Activated CD8-positive, alpha-beta memory T cell treated with anti-CD3 and anti-CD28 coated beads for 4 hours (primary cell): Measurements from ENCODE around the gene ALDH1A3.
"Not testable (repeated sequence)": the region's sequence is repeated elsewhere in the genome, so short reads cannot be mapped to it uniquely, and the experiment has no call there.

ENCODE experiments used
- DNase-seq, 2 donors: peaks; one replicate each; pipeline ENCODE4 v3.0.0-alpha.2; 2020; ENCODE audit warnings: low read depth in 2 of 2

The ALDH1A3 gene

DNA sequence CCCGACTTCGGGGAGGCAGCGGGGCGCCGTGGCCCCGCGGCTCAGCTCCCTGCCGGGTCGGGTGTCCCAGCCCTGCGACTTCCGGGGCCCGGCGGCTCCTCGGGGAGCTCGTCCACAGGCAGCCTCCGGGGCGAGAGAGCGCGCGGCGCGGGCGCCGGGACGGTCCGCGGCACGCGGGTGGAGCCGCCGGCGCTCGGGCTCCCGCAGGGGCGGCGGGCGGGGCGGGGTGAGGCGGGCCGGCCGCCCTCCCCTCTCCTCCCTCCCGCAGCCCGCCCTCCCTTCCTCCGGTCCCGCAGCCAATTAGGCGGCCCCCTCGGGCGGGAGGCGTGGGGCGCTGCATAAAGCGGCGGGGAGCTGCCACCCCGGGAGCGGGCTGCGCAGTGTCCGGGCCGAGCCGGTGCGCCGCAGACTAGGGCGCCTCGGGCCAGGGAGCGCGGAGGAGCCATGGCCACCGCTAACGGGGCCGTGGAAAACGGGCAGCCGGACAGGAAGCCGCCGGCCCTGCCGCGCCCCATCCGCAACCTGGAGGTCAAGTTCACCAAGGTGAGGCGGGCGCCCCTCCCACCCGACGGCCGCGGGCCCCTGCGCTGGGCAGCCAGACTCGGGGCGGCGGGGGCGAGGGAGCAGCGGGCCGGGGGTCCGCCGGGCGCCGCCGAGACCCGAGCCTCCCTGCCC is at the start of gene ALDH1A3:
TSS of gene ALDH1A3 (plus strand) at position 368 of the 675 bp plus-strand sequence. CDS start at position 445, 77 bp downstream.
- no peak for DNase-seq

DNA sequence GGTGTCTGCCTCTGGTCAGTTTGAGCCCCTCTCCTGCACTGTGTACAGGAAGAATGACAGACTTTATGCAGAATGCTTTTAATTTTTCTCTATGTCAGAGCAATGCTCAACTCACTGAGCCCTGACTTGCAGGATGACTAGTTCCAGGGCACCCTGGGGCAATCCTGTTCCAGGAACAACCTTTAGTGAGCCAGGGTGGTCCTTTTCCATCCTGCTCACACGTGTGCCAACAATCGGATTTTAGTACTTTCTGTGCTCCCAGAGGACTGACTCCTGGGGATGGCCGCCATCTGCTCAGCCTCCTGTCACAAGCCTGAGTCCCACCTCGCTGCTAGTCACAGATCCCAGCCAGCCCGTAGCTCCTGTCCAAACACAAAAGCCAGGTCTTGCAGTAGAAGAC is 48.2 kb upstream of the ALDH1A3 start:
- no peak for DNase-seq

DNA sequence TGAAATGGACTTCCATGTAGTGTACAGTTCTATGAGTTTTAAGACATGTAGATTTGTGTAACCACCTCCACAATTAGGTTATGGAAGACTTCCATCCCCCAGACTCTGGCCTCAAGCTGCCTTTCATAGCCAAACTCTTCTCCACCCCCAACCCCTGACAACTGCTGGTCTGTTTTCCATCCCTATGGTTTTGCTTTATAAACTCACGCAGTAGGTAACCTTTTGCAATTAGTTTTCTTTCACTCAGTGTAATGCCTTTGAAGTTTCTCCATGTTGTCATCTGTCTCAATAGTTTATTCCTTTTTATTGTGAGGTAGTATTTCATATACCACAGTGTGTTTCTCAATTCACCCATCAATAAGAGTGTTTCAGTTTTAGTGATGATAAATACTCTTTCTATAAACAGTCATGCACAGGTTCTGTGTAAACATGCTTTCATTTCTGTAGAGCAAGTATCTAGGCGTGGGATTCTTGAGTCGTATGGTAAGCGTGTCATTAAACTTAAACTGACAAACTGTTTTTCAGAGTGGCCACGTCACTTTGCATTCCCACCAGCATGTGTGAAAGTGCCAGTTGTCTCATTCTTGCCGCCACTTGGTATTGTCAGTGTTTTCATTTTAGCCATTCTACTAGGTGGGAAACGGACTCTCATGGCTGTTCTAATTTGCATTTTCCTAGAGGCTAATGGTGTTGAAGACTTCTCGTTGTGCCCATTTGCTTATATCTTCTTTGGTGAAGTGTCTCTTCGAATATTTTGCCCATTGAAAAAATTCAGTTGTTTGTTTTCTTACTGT is 47.3 kb upstream of the ALDH1A3 start:
- no peak for DNase-seq

DNA sequence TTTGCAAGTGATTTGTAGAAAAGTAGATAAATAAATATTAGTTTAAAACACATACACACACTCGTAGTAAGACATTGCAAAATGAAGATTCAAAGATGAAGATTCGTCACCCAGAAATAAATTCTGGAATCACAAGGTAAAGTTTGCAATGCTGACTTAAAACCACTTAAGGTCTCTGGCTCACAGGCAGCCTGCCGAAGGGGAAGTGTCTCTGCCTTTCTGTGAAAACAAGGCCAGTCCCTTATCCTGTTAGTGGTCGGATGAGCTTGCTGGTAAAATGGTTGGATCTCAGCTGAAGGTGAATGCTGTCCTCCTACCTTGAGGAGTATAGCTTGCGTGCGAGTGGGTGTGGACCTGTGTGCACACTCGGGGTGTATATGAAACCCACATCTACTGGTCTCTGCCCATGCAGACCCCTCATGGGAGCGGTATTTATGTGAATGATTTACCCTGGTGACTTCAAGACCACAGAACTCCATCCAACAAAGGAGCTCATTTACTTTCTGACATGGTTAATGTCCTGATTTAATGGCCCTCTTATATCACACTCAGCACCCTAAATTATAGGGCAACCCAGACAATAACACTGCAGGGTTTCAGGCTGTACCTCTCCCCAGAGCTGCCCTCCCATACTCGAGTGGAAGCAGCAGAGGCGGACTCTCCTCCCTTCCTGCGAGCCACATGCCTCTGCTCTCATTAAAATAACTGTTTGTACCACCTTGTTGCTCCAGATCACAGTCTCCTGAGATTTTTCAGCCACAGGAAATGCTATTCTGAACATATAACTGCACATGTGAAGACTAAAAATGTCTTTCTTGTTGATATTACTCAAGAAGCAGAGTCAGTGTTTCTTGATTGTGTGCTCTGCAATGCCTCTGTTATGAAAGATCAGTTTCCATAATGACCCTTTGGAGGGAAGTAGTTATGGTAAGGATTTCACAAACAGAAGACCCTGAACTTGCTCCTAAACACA is 45.9 kb upstream of the ALDH1A3 start:
- no peak for DNase-seq

DNA sequence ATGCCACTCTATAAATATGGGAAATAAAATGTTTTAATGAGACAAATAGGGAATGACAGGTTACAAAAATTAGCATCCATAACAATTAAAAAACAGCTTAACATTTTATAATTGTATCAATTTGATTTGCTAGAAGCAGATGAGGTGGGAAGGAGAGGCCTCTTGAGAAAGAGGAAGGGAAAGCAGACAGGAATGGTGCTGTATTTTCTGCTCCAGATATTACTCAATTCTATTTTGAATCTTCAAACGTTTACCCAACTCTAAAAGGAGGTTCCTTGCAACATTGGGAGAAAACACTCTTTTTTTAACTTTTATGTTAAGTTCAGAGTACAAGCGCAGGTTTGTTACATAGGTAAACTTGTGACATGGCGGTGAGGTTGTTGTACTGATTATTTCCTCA is 44.9 kb upstream of the ALDH1A3 start:
- DNase-seq = no peak

DNA sequence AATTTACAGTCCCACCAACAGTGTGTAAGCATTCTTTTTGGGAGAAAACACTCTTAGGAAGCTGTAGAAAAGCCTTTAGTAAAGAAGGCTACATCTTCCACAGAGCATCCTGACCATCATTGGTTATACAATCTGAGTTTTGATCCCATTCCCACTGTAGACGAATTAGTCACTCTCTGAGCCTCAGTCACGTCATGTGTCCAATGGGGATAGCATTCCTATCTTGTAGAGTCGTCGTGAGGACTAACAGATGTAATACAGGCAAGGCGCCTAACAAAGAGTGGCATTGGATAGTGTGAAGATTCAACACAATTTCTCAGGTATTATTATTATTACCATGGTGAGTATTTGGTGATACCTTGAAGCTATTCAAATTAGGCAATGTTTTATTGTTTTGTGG is 44.0 kb upstream of the ALDH1A3 start:
- DNase-seq = no peak

DNA sequence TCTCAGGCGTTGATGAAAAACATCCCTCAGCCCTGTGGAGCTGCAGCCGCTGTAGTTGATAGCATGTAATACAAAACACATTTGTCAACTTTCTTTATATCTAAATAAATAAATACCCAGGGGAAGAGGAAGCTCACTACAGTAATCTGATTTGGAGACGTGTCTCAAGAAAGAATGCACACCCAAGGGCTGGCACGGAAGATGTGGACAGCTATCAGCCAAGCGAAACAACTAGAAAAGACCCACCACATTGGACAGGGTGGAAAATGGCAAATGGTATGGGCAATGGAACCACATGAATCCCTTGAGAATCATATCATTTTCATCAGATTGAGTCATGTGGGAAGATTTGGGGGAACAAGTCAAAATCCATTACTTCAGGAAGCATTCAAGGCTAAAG is 43.1 kb upstream of the ALDH1A3 start:
- DNase-seq = no peak

DNA sequence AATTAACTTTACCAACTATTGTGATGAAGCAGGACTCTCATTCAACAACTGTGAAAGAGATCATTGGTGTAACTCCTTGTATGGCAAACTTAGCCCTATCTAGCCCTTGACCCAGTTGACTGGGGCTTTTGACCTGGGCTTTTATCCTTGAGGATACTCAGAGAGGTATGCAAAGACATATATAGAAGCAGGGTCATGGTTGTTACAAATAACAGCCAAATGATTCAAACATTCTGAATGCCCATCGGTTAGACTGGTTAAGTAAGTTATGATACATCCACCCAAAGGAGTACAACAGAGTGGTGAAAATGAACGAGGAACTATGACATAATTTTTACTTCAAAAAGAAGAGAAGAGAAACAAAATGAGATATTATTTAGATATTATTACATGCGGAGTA is 38.2 kb upstream of the ALDH1A3 start:
- no peak for DNase-seq

DNA sequence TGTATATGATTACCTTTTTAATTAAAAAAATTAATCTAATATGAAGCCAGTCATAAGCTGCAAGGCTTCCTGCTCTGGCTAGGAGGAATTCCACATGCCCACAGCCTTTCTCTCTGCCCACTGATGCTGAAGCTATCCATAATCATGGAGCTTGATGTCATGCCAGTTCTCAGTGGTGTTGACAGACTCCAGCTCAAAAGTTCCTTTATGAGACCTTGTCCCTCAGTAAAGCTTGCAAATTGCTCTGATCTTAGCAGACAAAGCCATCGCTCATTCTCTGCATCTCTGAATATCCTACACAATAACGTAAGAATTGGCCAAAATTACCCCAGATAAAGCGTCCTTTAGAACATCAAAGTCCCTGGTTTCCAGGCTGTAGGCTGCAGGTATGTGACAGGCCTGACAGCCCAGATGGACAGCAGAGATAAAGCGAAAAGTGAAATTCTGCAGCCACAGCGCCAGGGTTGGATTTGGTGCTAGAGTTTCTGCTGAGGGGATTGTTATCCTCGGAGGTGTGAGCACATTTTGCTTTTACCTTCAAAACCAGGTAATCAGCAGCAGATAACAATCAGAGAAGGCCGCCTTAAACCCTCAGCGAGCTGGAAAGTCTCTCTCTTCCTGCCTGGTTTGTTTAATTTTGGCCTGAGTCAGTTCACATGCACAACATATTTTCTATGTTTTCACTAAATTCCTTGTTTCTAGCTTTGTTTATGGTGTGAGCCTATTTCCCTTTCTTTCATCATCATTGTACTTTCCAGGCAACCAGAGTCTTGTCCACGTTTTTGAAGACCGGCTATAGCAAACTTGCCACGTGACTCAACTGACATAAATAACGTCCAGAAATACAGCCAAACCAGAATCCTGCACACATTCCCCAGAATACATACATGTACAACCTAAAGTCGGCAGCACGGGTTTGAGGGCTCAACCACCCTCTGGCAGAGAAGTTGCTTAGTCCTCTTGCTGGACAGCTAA is 36.6 kb upstream of the ALDH1A3 start:
- no peak for DNase-seq

DNA sequence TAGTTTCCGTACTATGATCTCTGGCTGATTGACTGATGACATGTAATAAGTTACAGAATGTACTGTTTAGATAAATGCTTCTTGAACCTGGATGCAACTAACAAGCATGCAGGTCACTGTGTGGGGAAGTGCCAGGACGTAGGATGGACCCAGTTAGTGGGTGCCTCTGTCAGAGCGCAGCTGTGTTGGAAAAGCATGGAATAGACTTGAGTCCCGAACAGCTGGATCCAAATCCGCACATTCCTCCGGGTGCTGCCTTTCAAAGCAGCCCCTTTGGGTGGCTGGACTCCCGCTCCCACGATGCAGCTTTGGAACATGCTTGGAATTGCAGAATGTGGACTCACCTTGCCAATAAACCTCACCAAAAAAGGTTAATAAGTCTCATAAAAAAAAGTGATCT is 35.5 kb upstream of the ALDH1A3 start:
- no peak for DNase-seq

DNA sequence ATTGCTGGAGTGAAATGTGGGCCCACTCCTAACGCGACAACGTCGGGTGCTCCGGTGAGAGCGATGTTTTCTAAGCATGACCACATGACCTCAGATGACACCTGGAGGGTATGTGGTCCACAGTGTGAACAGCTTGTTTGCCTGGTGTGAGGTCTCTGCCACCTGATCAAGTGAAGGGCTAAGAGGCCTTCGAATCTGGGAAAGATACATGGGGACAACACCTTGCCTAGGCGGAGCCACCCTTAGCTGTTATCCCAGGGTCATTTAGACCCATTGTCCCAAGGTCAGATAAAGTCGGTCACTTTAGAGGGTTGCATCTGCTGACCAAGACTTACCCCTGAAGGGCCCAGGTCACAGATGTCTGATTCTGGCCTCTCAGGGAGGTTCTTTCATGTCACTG is 34.9 kb upstream of the ALDH1A3 start:
- DNase-seq = no peak

DNA sequence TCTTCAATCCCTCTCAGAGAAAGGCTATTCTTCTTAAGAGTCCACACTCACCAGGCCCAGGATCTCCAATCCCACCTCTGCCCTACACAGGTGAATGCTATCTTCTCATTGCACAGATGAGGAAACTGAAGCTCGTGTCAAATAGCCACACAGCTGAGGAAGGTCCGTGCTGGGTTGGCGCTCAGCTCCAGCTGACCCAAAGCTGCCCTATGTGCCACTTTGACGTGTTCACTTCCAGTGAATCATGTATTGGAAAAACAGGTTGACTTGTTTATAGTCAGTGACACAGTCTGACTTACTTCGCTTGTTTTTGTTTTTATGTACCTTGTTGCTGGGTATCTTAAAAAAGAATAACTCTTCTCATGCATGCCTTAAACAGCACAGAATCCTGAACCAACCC is 32.4 kb upstream of the ALDH1A3 start:
- no peak for DNase-seq

DNA sequence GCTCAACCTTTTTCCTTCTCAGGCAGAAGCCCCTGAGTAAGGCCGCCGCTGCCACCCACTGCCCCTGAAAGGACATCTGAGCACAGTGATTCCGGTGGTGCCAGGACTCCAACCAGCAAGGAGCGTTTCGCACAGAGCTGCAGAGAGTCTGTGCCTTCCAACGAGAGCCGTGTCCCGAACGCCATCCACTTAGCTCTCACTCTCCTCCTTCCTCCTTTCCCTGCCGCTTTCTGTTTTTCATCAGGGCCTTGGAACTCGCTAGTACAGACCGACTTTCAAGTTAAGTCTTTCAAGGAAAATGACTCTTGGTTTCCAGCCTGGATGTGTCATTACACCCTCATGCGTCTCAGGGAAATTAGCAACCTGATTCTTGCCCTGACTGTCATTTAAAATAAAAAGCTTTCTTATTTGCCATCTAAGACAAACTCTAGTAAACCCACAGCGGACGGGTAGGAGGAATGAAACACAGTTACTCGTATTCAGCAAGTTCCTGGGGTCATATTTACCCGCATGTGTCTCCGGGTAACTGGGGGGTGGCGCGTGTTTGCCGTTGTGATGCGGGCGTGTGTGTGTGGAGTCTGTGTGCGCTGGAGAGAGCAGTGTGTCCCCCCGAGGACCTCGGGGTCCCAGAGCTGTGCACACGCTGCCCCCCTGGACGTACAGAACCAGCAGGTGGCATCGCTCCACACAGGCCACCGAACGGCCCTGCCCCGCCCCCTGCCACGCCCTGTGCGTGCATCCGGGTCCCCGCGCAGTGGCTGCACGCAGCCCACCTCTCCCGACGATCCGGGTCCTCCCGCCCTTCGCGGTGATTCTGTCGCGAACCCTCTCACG is 30.4 kb upstream of the ALDH1A3 start:
- DNase-seq = peak; percentile 16 to 31

DNA sequence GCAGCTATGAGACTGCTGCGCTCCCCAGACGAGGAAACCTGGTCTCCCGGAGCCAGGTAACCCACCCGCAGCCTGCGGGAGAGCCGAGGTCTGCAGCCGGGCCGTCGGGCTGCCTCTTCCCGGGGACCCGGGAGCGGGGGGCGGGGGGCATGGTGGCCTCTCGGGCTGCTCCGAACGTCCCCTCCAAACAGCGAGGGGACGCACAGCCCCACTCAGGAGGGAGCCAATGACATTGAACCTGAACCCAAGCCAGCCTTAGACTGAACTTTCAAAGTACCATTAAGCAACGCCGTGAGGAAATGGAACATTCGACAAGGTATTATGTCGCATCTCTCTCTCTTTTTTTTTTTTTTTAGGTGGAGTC is 29.8 kb upstream of the ALDH1A3 start:
- DNase-seq = no peak

DNA sequence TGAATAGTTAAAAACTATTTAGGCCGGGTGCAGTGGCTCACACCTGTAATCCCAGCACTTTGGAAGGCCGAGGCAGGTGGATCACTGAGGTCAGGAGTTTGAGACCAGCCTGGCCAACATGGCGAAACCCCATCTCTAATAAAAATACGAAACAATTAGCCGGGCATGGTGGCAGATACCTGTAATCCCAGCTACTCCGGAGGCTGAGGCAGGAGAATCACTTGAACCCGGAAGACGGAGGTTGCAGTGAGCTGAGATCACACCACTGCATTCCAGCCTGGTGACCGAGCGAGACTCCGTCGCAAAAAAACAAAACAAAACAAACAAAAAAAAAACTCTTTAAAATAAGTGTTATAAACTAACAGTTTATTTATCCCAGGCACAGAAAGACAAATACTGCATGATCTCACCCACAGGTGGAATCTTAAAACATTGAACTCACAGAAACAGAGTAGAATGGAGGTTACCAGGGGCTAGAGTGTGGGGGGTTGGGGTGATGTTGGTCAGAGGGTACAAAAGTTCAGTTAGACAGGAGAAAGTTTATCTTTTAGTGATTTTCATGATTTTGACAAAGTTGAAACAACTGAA is 28.1 kb upstream of the ALDH1A3 start:
- DNase-seq = not testable (repeated sequence)

DNA sequence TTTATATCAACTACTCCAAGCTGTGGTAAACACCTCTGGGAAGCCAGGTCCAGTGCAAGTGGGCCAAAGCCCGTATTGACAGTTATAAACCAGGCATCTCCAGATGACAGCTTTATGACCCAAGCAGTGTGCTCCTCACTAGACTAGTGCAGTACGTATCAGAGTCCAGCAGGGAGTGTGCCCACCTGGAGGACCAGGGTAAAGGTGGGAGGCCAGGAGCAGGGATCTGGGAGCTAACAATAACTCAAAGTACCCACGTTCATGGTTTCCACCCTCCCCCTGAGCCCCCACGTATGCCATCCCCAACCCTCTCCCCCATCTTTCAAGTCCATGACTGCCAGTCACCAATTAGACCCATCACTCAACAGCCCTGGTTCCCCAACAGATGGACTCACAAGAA is 27.0 kb upstream of the ALDH1A3 start:
- DNase-seq = no peak

DNA sequence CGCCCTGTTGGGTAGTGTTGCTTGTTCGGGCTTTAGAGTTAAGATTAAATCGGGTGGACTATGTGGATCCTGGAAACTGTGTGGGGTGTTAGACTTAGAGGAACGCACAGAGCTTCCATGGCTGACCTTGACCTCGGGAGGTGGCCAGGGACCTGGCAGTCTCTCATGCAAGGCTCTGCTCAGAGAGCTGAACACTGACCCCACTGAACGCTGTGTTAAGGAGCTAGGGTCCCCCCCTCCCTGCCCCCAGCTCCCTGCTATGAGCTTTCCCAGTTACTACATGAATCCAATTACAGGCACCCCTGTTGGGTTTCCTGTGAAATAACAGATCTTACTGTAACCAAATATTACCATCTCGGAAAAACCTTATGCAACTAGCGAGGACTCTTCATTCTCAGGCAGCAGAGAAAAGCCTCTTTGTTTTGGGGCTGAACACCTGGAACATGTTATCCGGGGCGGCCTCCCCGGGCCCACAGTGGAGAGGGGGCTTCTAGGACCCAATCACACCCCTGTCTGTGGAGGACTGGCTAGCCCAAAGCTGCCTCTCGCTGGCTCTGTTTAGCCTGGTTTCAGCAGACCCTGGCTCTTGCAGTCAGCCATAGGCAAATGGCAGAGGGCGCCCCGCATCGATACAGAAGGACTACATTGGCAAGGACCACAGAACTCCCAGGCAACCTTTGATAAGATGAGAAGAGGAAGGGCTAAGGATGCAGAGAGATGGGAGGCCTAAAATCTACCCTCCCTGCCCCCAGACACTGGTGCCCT is 25.8 kb upstream of the ALDH1A3 start:
- no peak for DNase-seq

DNA sequence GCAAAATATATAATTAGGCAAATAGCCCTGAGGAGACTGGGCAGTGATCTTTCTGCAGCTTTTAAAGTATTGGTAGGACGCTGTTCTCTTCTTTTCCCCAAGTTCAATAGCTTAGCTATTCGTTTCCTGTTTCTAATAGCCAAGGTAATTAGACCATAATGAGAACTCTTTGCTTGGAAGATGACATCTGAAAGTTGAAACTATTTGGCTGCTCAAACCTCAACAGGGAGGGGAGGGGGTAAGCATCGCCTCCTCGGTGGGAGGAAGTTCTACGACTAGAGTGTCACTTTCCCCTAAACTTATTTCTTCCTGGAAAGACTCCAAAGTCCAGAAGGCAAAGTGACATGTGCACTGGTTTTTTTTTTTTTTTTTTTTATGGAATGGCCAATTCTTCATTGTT is 22.8 kb upstream of the ALDH1A3 start:
- no peak for DNase-seq

DNA sequence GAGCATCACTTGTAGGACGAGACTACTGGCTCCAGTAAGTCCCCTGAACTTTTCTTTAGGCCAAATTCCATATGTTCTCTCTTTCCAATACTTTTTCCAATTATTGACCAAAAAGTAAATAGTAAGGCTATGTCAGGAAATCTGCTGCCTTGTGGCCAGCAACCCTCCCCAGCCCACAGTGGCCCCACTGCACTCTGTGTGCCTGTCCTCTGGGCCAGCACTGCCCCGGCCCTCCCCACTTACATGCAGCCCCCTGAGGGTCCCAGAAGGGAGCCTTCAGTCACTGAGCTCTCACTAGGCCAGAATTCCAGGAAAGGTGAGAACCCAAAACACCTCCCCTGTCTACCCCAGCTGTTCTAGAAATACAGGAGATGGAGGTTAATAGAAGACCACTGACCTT is 21.3 kb upstream of the ALDH1A3 start:
- DNase-seq = no peak
